MG63 (cell line): ENCODE data around the gene TMEM37. TPM values are rescaled to one million over a fixed set of nuclear protein-coding genes. Genes with fewer than 3 reads are reported as not detected.

ENCODE experiments used
- DNase-seq: peaks from one replicate; pipeline ENCODE4 v3.0.0-alpha.2; 2020
- H3K27me3 ChIP-seq: fragments of 250-450 bp; sonication (Bioruptor Pico); 2 replicates; pipeline ENCODE4 v1.5.1; 2020; ENCODE audit warnings: mild to moderate bottlenecking, moderate library complexity
- H3K36me3 ChIP-seq: fragments of 250-450 bp; sonication (Bioruptor Pico); 2 replicates; pipeline ENCODE4 v1.5.1; 2020; ENCODE audit warnings: mild to moderate bottlenecking, moderate library complexity
- H3K4me3 ChIP-seq: fragments of 250-450 bp; sonication (Bioruptor Pico); 2 replicates; pipeline ENCODE4 v1.5.1; 2020; ENCODE audit warnings: mild to moderate bottlenecking, moderate library complexity
- H3K9me3 ChIP-seq: fragments of 250-450 bp; sonication (Bioruptor Pico); 2 replicates; pipeline ENCODE4 v1.5.1; 2020; ENCODE audit warnings: mild to moderate bottlenecking, moderate library complexity
- total RNA-seq: library from RNA; depleted of rRNA; stranded (reverse); fragments of >200 nt; shearing (Covaris generic); gene quantifications from 2 replicates; pipeline ENCODE4 v1.2.3, GENCODE V29; 2014; ENCODE audit warnings: low replicate concordance

Gene TMEM37
- total RNA-seq, 1 experiment from 2014 or later, result 0.56 TPM

GRCh38 chr2:119478978-119479295, 47.3 kb downstream of the TMEM37 start:
- H3K4me3 ChIP-seq, result no peak overlapping the region
- H3K36me3 ChIP-seq, result no peaks in the 10 kb centered on the region
- no peak for DNase-seq
- H3K27me3 ChIP-seq, result no peaks in the 10 kb centered on the region
- no peaks in the 10 kb centered on the region for H3K9me3 ChIP-seq

- H3K27me3 ChIP-seq, result no peaks in the 10 kb centered on the region
- H3K9me3 ChIP-seq, result no peaks in the 10 kb centered on the region
- H3K4me3 ChIP-seq, result no peak overlapping the region
- no peaks in the 10 kb centered on the region for H3K36me3 ChIP-seq
- DNase-seq, result no peak
Observed at GRCh38 chr2:119480184-119480583, 48.5 kb downstream of the TMEM37 start.

GRCh38 chr2:119480718-119481142, 49.1 kb downstream of the TMEM37 start:
- no peak overlapping the region for H3K4me3 ChIP-seq
- no peak for DNase-seq
- H3K27me3 ChIP-seq, result no peaks in the 10 kb centered on the region
- no peaks in the 10 kb centered on the region for H3K36me3 ChIP-seq
- H3K9me3 ChIP-seq, result no peaks in the 10 kb centered on the region

- DNase-seq, result no peak
- H3K36me3 ChIP-seq, result no peaks in the 10 kb centered on the region
- no peaks in the 10 kb centered on the region for H3K27me3 ChIP-seq
- no peaks in the 10 kb centered on the region for H3K9me3 ChIP-seq
- no peak overlapping the region for H3K4me3 ChIP-seq
Observed at GRCh38 chr2:119481501-119482455, 50.1 kb downstream of the TMEM37 start.

- H3K9me3 ChIP-seq, result no peaks in the 10 kb centered on the region
- no peaks in the 10 kb centered on the region for H3K36me3 ChIP-seq
- H3K27me3 ChIP-seq, result no peaks in the 10 kb centered on the region
- H3K4me3 ChIP-seq, result no peak overlapping the region
- no peak for DNase-seq
Observed at GRCh38 chr2:119482481-119483394, 51.1 kb downstream of the TMEM37 start.

GRCh38 chr2:119483395-119483753, 51.7 kb downstream of the TMEM37 start:
- Histone ChIP-seq H3K4me3 (no peak overlapping the region), H3K36me3 (no peaks in the 10 kb centered on the region), H3K9me3 (no peaks in the 10 kb centered on the region), H3K27me3 (no peaks in the 10 kb centered on the region)
- DNase-seq, result no peak

- DNase-seq, result no peak
- H3K4me3 ChIP-seq, result no peak overlapping the region
- H3K9me3 ChIP-seq, result no peaks in the 10 kb centered on the region
- no peaks in the 10 kb centered on the region for H3K27me3 ChIP-seq
- H3K36me3 ChIP-seq, result no peaks in the 10 kb centered on the region
Observed at GRCh38 chr2:119483896-119484718, 52.5 kb downstream of the TMEM37 start.

GRCh38 chr2:119484834-119485233, 53.2 kb downstream of the TMEM37 start:
- no peaks in the 10 kb centered on the region for H3K9me3 ChIP-seq
- H3K4me3 ChIP-seq, result no peak overlapping the region
- no peaks in the 10 kb centered on the region for H3K27me3 ChIP-seq
- DNase-seq, result no peak
- H3K36me3 ChIP-seq, result no peaks in the 10 kb centered on the region

- Histone ChIP-seq H3K4me3 (no peak overlapping the region), H3K9me3 (no peaks in the 10 kb centered on the region), H3K27me3 (no peaks in the 10 kb centered on the region), H3K36me3 (no peaks in the 10 kb centered on the region)
- DNase-seq, result no peak
Observed at GRCh38 chr2:119485336-119486110, 53.9 kb downstream of the TMEM37 start.

- H3K9me3 ChIP-seq, result no peaks in the 10 kb centered on the region
- no peak overlapping the region for H3K4me3 ChIP-seq
- H3K36me3 ChIP-seq, result no peaks in the 10 kb centered on the region
- no peaks in the 10 kb centered on the region for H3K27me3 ChIP-seq
- no peak for DNase-seq
Observed at GRCh38 chr2:119486196-119486827, 54.7 kb downstream of the TMEM37 start.

GRCh38 chr2:119486886-119487285, 55.2 kb downstream of the TMEM37 start:
- no peaks in the 10 kb centered on the region for H3K27me3 ChIP-seq
- no peaks in the 10 kb centered on the region for H3K9me3 ChIP-seq
- H3K4me3 ChIP-seq, result no peak overlapping the region
- DNase-seq, result no peak
- H3K36me3 ChIP-seq, result no peaks in the 10 kb centered on the region

- no peaks in the 10 kb centered on the region for H3K9me3 ChIP-seq
- no peaks in the 10 kb centered on the region for H3K36me3 ChIP-seq
- no peak for DNase-seq
- H3K27me3 ChIP-seq, result no peaks in the 10 kb centered on the region
- no peak overlapping the region for H3K4me3 ChIP-seq
Observed at GRCh38 chr2:119487434-119488244, 56.0 kb downstream of the TMEM37 start.
